Nephron (organoid): ENCODE results near the gene ITGA3.
A peak's percentile ranks its signal among the peaks of the same experiment; 100 is the strongest.

Source experiments
- H3K27ac Mint-ChIP-seq, 3 experiments: 2 replicates each; pipeline ENCODE4 v1.8.0; 2020; ENCODE audit warnings: mixed read lengths in 3 of 3, mild to moderate bottlenecking in 2 of 3, moderate library complexity in 1 of 3
- H3K27me3 Mint-ChIP-seq: 2 replicates; pipeline ENCODE4 v1.8.0; 2021; ENCODE audit warnings: low read depth, mild to moderate bottlenecking, moderate library complexity, mixed read lengths
- H3K36me3 Mint-ChIP-seq: 2 replicates; pipeline ENCODE4 v1.8.0; 2020; ENCODE audit warnings: low read depth, mixed read lengths
- H3K4me1 Mint-ChIP-seq: 2 replicates; pipeline ENCODE4 v1.8.0; 2020; ENCODE audit warnings: mixed read lengths
- H3K4me3 Mint-ChIP-seq, 3 experiments: 2 replicates each; pipeline ENCODE4 v1.8.0; 2020; ENCODE audit warnings: mild to moderate bottlenecking in 3 of 3, mixed read lengths in 3 of 3, moderate library complexity in 2 of 3
- H3K9me3 Mint-ChIP-seq: 2 replicates; pipeline ENCODE4 v1.8.0; 2020; ENCODE audit warnings: mixed read lengths
- CTCF ChIP-seq, 3 experiments: fragments of 200-600 bp; sonication (generic); IDR thresholded peaks; one replicate each; pipeline ENCODE4 v1.5.0; 2021; ENCODE audit warnings: antibody characterized with exemption in 3 of 3; ENCODE audit not compliant: unreplicated experiment in 3 of 3

The ITGA3 gene

DNA sequence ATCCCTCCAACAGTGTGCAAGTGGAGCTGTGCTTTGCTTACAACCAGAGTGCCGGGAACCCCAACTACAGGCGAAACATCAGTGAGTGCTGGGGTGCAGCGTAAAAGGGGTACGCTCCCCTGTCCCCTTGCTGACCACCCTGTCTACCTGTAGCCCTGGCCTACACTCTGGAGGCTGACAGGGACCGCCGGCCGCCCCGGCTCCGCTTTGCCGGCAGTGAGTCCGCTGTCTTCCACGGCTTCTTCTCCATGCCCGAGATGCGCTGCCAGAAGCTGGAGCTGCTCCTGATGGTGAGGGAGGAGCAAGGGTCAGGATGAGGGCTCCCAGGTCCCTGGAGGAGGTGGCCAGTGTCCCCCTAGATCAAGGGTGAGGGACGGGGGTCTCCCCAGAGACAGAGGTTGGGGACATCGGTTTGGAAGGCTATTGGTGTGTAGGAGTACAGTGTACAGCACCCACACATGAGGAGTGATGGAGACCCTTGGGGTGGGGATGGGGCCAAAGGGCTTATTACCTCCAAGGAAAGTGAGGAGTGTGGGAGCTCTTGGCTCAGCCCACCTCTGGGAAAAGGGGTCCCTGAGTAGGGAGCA lies 19.6 kb downstream of the ITGA3 start:
- Mint-ChIP-seq H3K36me3 (peaks cover 35% of the 10 kb centered on the region), H3K27me3 (peaks cover 10% of the 10 kb centered on the region), H3K4me1 (peaks cover 30% of the 10 kb centered on the region), H3K9me3 (no peaks in the 10 kb centered on the region), H3K4me3 (no peak overlapping the region), H3K27ac (no peak overlapping the region)
- TF ChIP-seq CTCF (IDR thresholded peaks at IDR 0.05; ENCODE audit: unreplicated experiment in 3 of 3): no peak

- Mint-ChIP-seq H3K27ac (no peak overlapping the region), H3K27me3 (peaks cover 7% of the 10 kb centered on the region), H3K4me1 (peaks cover 37% of the 10 kb centered on the region), H3K9me3 (no peaks in the 10 kb centered on the region), H3K36me3 (peaks cover 32% of the 10 kb centered on the region), H3K4me3 (no peak overlapping the region)
- TF ChIP-seq CTCF (IDR thresholded peaks at IDR 0.05; ENCODE audit: unreplicated experiment in 3 of 3): no peak
Measured at GRCh38 chr17:50076221-50076590, 20.3 kb downstream of the ITGA3 start.

DNA sequence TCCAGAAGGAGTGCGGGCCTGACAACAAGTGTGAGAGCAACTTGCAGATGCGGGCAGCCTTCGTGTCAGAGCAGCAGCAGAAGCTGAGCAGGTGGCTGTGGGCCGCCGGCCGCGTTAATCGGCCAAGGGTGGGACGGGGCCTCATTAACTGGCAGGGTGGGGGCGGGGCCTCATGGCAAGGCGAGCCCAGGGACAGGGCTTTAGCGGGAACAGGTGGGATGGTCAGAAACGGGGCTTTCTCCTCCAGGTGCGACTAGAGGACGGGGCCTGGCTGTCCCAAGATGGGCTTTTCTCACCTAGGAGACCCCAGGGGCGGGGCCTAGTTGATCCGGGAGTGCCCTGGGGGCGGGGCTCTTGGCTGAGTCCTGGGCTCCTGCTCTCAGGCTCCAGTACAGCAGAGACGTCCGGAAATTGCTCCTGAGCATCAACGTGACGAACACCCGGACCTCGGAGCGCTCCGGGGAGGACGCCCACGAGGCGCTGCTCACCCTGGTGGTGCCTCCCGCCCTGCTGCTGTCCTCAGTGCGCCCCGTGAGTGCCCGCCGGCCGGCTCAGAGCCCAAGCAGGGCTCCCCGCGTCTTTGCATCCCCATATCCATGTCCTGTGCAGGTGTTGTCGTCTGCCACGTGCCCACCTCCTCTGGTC lies 20.8 kb downstream of the ITGA3 start:
- Mint-ChIP-seq H3K27ac (no peak overlapping the region), H3K4me3 (no peak overlapping the region)

DNA sequence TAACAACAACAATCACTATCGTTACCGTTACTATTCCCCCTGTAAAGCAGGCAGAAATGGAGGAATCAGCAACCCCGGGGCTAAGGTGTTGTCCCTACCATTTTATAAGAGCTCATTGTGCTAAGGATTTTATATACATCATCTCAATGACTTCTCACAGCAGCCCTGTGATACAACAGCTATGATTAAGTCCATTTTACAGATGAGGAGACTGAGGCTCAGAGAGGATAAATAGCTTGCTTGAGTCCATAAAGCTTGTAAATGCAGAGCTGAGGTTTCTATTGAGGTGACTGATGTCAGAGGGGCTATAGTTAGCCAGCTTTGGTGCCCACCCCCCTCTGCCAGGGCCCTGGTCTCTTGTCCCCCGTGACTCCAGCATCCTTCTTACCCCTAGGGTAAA lies 22.5 kb downstream of the ITGA3 start:
- no peak for TF ChIP-seq CTCF (IDR thresholded peaks at IDR 0.05; ENCODE audit: unreplicated experiment in 3 of 3)
- Mint-ChIP-seq H3K4me3 (no peak overlapping the region), H3K36me3 (peaks cover 30% of the 10 kb centered on the region), H3K27me3 (peaks cover 7% of the 10 kb centered on the region), H3K27ac (no peak overlapping the region), H3K4me1 (peaks cover 42% of the 10 kb centered on the region), H3K9me3 (no peaks in the 10 kb centered on the region)

More for the DNA sequence above, 20.8 kb downstream of the ITGA3 start:
- Mint-ChIP-seq H3K27me3 (peaks cover 7% of the 10 kb centered on the region), H3K4me1 (peaks cover 41% of the 10 kb centered on the region), H3K36me3 (peaks cover 30% of the 10 kb centered on the region), H3K9me3 (no peaks in the 10 kb centered on the region)
- TF ChIP-seq CTCF (IDR thresholded peaks at IDR 0.05; ENCODE audit: unreplicated experiment in 3 of 3): no peak

DNA sequence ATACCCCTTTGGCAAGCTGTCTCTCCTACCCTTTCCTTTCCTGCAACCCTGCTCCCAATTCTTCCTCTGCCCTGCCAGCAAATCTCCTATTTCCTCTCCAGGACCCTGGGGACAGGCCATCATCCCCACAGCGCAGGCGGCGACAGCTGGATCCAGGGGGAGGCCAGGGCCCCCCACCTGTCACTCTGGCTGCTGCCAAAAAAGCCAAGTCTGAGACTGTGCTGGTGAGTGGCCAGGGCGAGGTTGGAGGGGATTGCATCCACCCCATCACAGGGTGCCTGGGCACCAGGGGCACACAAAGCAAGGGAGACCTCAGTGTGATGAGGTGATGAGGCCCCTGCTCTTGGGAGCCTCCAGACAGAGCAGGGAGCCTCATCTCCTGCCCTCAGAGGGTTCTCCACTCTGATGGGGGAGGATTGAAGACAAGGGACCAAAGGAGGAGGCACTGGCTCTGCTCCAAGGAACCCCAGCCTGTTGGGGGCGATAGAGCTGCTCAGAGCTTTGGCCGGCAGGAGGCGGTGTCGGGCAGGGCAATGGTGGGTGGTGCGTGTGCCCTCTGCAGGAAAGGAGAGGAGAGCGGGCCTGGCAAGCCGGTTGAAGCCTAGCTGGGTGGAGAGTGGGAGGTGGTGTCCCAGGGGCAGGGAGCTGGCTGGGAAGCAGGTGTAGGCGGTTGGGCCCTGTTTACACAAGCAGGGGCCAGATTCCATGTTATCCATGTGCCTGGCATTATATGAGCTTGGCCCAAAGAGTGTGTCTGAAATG lies 23.6 kb downstream of the ITGA3 start:
- Mint-ChIP-seq H3K4me1 (peaks cover 42% of the 10 kb centered on the region), H3K27me3 (peaks cover 7% of the 10 kb centered on the region), H3K4me3 (no peak overlapping the region), H3K36me3 (peaks cover 24% of the 10 kb centered on the region), H3K9me3 (no peaks in the 10 kb centered on the region), H3K27ac (peak overlapping the region in 1 of 3 experiments; percentile 62)
- TF ChIP-seq CTCF (IDR thresholded peaks at IDR 0.05; ENCODE audit: unreplicated experiment in 3 of 3): peak; percentile 25 to 41 (median 29)
